Measurements from ENCODE around the gene EHBP1. TPM values are rescaled to one million over a fixed set of nuclear protein-coding genes. Genes with fewer than 3 reads are reported as not detected.

The EHBP1 gene
- total and polyA plus RNA-seq, 2 donors (not counting 1 experiment from before 2014, with no cell fraction given): 129 to 191 TPM

DNA sequence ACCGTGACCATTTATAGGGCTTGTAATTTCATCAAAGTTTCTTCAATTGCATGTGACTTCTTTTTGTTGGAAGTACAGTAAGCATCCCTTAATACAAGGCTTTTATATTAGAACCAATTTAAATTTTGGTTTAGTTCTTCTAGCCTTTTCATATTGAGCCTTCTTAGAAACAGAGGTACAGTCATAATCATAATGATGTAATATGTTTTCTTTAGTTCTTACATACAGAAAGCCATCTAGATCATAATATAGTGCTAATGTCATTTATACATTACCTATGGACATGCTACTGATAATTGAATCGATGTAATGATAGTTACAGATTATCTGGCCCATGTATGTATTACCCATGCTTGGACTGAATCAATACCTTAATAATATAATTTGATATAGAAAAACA lies 235.2 kb downstream of the EHBP1 start:
- Histone ChIP-seq H3K9me3 (ENCODE audit: control insufficient read depth, insufficient read depth, low read depth, low read length) (no peaks in the 10 kb centered on the region), H4K20me1 (ENCODE audit: control insufficient read depth, extremely low read depth, insufficient read depth, low read length) (no peaks in the 10 kb centered on the region), H3K79me2 (ENCODE audit: control insufficient read depth, insufficient read depth, low read length) (no peaks in the 10 kb centered on the region), H3K36me3 (ENCODE audit: control insufficient read depth, insufficient read depth, low read length) (no peaks in the 10 kb centered on the region), H3K9ac (ENCODE audit: insufficient read depth, low read length) (no peak overlapping the region), H2AFZ (ENCODE audit: low read length) (no peak overlapping the region), H3K4me2 (ENCODE audit: extremely low read depth, insufficient read depth, low read length) (no peak overlapping the region), H3K27me3 (ENCODE audit: control insufficient read depth, insufficient read depth, low read length) (no peaks in the 10 kb centered on the region), H3K4me1 (ENCODE audit: control insufficient read depth, extremely low read depth, insufficient read depth, low read length) (peaks cover 3% of the 10 kb centered on the region), H3K27ac (ENCODE audit: insufficient read depth, low read length) (no peak overlapping the region), H3K4me3 (replicated peaks in 1 of 4; ENCODE audit: control extremely low read depth in 1 of 4, insufficient read depth in 1 of 4, low read depth in 3 of 4, low read length in 4 of 4) (no peak overlapping the region)
- TF ChIP-seq CTCF (conservative IDR thresholded peaks at IDR 0.05 in 1 of 2, IDR thresholded peaks at IDR 0.05 in 1 of 2; ENCODE audit: low read depth in 1 of 2, low read length in 2 of 2): no peak
- no peak for TF ChIP-seq EZH2 (IDR thresholded peaks at IDR 0.05; ENCODE audit: low read length, missing control alignments)
- no peak for DNase-seq (ENCODE audit: low read depth in 2 of 2)

DNA sequence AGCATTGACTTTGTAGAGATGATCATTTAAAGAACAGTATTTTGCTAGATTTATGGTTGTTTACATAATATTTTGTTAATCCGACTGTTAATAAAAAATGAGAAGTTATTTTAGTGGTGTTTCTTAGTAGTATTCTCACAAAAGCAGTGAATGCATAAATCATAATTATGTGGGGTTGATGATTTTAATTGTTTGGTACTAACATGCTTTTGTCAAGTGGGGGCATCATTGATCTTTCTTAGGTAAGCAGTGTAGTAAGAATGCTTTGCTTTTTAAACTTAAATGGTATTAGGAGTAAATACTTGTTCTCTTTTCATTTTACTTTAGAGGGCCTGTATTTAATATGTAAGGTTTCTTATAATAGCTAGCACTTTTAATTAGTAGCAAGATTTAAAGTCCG lies 235.9 kb downstream of the EHBP1 start:
- H3K27ac ChIP-seq (ENCODE audit: insufficient read depth, low read length): no peak overlapping the region
- no peak for DNase-seq (ENCODE audit: low read depth in 2 of 2)
- H3K79me2 ChIP-seq (ENCODE audit: control insufficient read depth, insufficient read depth, low read length): no peaks in the 10 kb centered on the region
- H3K4me3 ChIP-seq (replicated peaks in 1 of 4; ENCODE audit: control extremely low read depth in 1 of 4, insufficient read depth in 1 of 4, low read depth in 3 of 4, low read length in 4 of 4): no peak overlapping the region
- H2AFZ ChIP-seq (ENCODE audit: low read length): no peak overlapping the region
- H3K36me3 ChIP-seq (ENCODE audit: control insufficient read depth, insufficient read depth, low read length): no peaks in the 10 kb centered on the region
- no peaks in the 10 kb centered on the region for H3K9me3 ChIP-seq (ENCODE audit: control insufficient read depth, insufficient read depth, low read depth, low read length)
- H3K27me3 ChIP-seq (ENCODE audit: control insufficient read depth, insufficient read depth, low read length): no peaks in the 10 kb centered on the region
- no peak overlapping the region for H3K9ac ChIP-seq (ENCODE audit: insufficient read depth, low read length)
- TF ChIP-seq EZH2 (IDR thresholded peaks at IDR 0.05; ENCODE audit: low read length, missing control alignments) (no peak), CTCF (conservative IDR thresholded peaks at IDR 0.05 in 1 of 2, IDR thresholded peaks at IDR 0.05 in 1 of 2; ENCODE audit: low read depth in 1 of 2, low read length in 2 of 2) (no peak)
- H3K4me2 ChIP-seq (ENCODE audit: extremely low read depth, insufficient read depth, low read length): no peak overlapping the region
- H4K20me1 ChIP-seq (ENCODE audit: control insufficient read depth, extremely low read depth, insufficient read depth, low read length): no peaks in the 10 kb centered on the region
- peaks cover 3% of the 10 kb centered on the region for H3K4me1 ChIP-seq (ENCODE audit: control insufficient read depth, extremely low read depth, insufficient read depth, low read length)

DNA sequence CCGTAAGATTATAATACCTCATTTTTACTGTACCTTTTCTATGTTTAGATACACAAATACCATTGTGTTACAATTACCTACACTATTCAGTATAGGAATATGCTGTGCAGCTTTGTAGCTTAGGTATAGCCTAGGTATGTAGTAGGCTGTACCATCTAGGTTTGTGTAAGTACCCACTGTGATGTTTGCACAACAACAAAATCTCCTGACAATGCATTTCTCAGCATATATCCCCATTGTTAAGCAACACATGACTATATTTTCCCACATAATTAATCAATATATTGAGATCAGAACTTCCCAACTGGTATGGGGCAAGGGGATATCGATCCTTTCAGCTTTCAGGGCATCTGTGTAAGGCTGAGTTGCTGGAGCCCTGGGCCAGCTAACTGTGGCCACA lies 238.8 kb downstream of the EHBP1 start:
- no peak for DNase-seq (ENCODE audit: low read depth in 2 of 2)
- H3K79me2 ChIP-seq (ENCODE audit: control insufficient read depth, insufficient read depth, low read length): no peaks in the 10 kb centered on the region
- H3K4me3 ChIP-seq (replicated peaks in 1 of 4; ENCODE audit: control extremely low read depth in 1 of 4, insufficient read depth in 1 of 4, low read depth in 3 of 4, low read length in 4 of 4): no peak overlapping the region
- no peaks in the 10 kb centered on the region for H3K36me3 ChIP-seq (ENCODE audit: control insufficient read depth, insufficient read depth, low read length)
- no peak overlapping the region for H3K27ac ChIP-seq (ENCODE audit: insufficient read depth, low read length)
- H3K4me1 ChIP-seq (ENCODE audit: control insufficient read depth, extremely low read depth, insufficient read depth, low read length): peaks cover 3% of the 10 kb centered on the region
- no peaks in the 10 kb centered on the region for H3K9me3 ChIP-seq (ENCODE audit: control insufficient read depth, insufficient read depth, low read depth, low read length)
- H3K27me3 ChIP-seq (ENCODE audit: control insufficient read depth, insufficient read depth, low read length): no peaks in the 10 kb centered on the region
- no peak overlapping the region for H3K9ac ChIP-seq (ENCODE audit: insufficient read depth, low read length)
- H4K20me1 ChIP-seq (ENCODE audit: control insufficient read depth, extremely low read depth, insufficient read depth, low read length): no peaks in the 10 kb centered on the region
- no peak for TF ChIP-seq CTCF (conservative IDR thresholded peaks at IDR 0.05 in 1 of 2, IDR thresholded peaks at IDR 0.05 in 1 of 2; ENCODE audit: low read depth in 1 of 2, low read length in 2 of 2)
- no peak for TF ChIP-seq EZH2 (IDR thresholded peaks at IDR 0.05; ENCODE audit: low read length, missing control alignments)
- no peak overlapping the region for H2AFZ ChIP-seq (ENCODE audit: low read length)
- no peak overlapping the region for H3K4me2 ChIP-seq (ENCODE audit: extremely low read depth, insufficient read depth, low read length)

All from fibroblast of lung (primary cell).